ENCODE measurements around the gene SLC12A7. TPM values are rescaled to one million over a fixed set of nuclear protein-coding genes. Genes with fewer than 3 reads are reported as not detected.

The SLC12A7 gene
- total RNA-seq, 1 experiment from 2014 or later = 28.1 TPM

DNA sequence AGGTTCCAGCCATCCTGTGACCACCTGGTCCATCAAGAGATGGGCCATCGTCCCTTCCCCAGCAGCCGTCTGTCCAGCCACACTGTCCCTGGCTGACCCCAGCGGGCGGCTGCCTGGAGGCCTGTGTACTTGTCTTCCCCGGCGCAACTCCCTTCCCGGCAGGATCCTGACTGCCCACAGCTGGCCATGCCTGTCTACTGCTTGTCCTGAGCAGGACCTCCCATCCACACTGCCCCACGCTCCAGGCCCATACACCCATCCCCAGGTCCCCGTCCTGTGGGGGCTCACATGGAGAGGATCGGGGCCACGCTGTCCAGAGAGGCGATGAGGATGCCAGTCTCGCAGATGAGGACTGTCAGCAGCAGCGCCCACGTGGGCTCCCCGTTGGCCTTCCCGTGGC is 35.5 kb downstream of the SLC12A7 start (continued):
- no peak for TF ChIP-seq JAZF1 (CRISPR knock-in tag; IDR thresholded peaks at IDR 0.05)
- no peak for TF ChIP-seq FOXK1 (CRISPR knock-in tag; IDR thresholded peaks at IDR 0.05)
- TF ChIP-seq ZNF232 (CRISPR knock-in tag; IDR thresholded peaks at IDR 0.05) = no peak

DNA sequence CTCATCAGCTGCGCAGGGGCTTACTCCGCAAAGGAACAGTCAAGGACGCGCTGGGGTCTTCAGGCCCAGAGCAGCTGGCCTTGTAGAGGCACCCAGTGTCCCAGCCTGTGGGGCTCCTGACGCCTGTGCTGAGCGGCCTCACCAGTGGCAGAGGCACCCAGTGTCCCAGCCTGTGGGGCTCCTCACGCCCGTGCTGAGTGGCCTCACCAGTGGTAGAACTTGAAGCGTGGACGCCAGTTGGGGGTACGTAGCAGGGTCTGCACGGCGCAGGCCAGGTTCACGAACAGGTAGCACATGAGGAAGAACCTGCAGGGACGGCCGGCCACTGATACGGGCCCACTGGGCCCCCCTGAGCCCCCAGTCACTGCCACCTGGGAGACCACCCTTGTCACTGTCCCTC is 35.9 kb downstream of the SLC12A7 start:
- no peak for ATAC-seq

DNA sequence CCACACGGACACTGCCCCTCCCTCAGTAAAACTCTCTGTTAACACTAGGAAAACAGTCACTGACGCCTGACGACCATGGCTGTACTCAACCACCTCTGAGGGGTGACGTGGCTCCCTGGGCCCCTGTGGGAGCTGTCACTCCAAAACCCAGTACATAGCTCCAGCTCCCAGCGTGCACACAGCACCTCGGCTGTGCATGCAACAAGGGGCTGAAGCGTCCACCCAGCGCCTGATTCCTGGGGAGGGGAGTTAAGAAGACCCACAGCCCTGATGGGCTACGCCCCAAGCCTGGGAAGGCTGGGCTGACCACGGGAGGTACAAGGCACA is 36.3 kb downstream of the SLC12A7 start:
- ChIA-PET POLR2A (no interaction called here), CTCF (interaction anchor here (0.8 to 1.1 kb wide), 2 partner anchors 92 to 152 kb away, joined by 3 to 4 read pairs; no protein-coding TSS in a partner anchor)
- no peak overlapping the region for H3K27ac Mint-ChIP-seq
- no peak for ATAC-seq
- DNase-seq (ENCODE audit: low spot score) = no peak
- TF ChIP-seq FOXJ3 (CRISPR knock-in tag; IDR thresholded peaks at IDR 0.05; ENCODE audit: borderline replicate concordance) (no peak), ZNF263 (CRISPR knock-in tag; IDR thresholded peaks at IDR 0.05; ENCODE audit: low read depth) (no peak), TEAD4 (CRISPR knock-in tag; IDR thresholded peaks at IDR 0.05) (no peak), TCF7 (CRISPR knock-in tag; IDR thresholded peaks at IDR 0.05; ENCODE audit: low read depth) (no peak), CBFB (CRISPR knock-in tag; IDR thresholded peaks at IDR 0.05; ENCODE audit: low read depth) (no peak)
- TF ChIP-seq, protein P1, sequence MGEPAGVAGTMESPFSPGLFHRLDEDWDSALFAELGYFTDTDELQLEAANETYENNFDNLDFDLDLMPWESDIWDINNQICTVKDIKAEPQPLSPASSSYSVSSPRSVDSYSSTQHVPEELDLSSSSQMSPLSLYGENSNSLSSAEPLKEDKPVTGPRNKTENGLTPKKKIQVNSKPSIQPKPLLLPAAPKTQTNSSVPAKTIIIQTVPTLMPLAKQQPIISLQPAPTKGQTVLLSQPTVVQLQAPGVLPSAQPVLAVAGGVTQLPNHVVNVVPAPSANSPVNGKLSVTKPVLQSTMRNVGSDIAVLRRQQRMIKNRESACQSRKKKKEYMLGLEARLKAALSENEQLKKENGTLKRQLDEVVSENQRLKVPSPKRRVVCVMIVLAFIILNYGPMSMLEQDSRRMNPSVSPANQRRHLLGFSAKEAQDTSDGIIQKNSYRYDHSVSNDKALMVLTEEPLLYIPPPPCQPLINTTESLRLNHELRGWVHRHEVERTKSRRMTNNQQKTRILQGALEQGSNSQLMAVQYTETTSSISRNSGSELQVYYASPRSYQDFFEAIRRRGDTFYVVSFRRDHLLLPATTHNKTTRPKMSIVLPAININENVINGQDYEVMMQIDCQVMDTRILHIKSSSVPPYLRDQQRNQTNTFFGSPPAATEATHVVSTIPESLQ (CRISPR knock-in tag; IDR thresholded peaks at IDR 0.05) = no peak
- no peak overlapping the region for H3K4me3 Mint-ChIP-seq
- H3K36me3 Mint-ChIP-seq = no peaks in the 10 kb centered on the region; the same call in none of the 2 replicates
- no peaks in the 10 kb centered on the region for H3K9me3 Mint-ChIP-seq
- H3K4me1 Mint-ChIP-seq = no peaks in the 10 kb centered on the region
- no peaks in the 10 kb centered on the region for H3K27me3 Mint-ChIP-seq (ENCODE audit: low read depth)

More for the DNA sequence above, 35.9 kb downstream of the SLC12A7 start:
- Mint-ChIP-seq H3K27ac (no peak overlapping the region), H3K4me1 (no peaks in the 10 kb centered on the region), H3K27me3 (ENCODE audit: low read depth) (no peaks in the 10 kb centered on the region), H3K36me3 (peaks cover 3% of the 10 kb centered on the region), H3K4me3 (no peak overlapping the region), H3K9me3 (no peaks in the 10 kb centered on the region)
- ChIA-PET CTCF (interaction anchor here (0.8 kb wide), 1 partner anchor 92 kb away, joined by 4 read pairs; no protein-coding TSS in a partner anchor), POLR2A (no interaction called here)
- DNase-seq (ENCODE audit: low spot score) = no peak
- TF ChIP-seq CREM (CRISPR knock-in tag; IDR thresholded peaks at IDR 0.05) (no peak), RELA (CRISPR knock-in tag; IDR thresholded peaks at IDR 0.05; ENCODE audit: borderline replicate concordance) (no peak), NR2C2 (CRISPR knock-in tag; IDR thresholded peaks at IDR 0.05) (no peak), SOX15 (CRISPR knock-in tag; IDR thresholded peaks at IDR 0.05) (no peak)
- TF ChIP-seq, protein P2, sequence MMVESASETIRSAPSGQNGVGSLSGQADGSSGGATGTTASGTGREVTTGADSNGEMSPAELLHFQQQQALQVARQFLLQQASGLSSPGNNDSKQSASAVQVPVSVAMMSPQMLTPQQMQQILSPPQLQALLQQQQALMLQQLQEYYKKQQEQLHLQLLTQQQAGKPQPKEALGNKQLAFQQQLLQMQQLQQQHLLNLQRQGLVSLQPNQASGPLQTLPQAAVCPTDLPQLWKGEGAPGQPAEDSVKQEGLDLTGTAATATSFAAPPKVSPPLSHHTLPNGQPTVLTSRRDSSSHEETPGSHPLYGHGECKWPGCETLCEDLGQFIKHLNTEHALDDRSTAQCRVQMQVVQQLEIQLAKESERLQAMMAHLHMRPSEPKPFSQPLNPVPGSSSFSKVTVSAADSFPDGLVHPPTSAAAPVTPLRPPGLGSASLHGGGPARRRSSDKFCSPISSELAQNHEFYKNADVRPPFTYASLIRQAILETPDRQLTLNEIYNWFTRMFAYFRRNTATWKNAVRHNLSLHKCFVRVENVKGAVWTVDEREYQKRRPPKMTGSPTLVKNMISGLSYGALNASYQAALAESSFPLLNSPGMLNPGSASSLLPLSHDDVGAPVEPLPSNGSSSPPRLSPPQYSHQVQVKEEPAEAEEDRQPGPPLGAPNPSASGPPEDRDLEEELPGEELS (CRISPR knock-in tag; IDR thresholded peaks at IDR 0.05) = no peak
- TF ChIP-seq, protein P3, sequence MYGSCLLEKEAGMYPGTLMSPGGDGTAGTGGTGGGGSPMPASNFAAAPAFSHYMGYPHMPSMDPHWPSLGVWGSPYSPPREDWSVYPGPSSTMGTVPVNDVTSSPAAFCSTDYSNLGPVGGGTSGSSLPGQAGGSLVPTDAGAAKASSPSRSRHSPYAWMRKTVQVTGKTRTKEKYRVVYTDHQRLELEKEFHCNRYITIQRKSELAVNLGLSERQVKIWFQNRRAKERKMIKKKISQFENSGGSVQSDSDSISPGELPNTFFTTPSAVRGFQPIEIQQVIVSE (CRISPR knock-in tag; IDR thresholded peaks at IDR 0.05; ENCODE audit: borderline replicate concordance) = no peak
- TF ChIP-seq, protein P4, sequence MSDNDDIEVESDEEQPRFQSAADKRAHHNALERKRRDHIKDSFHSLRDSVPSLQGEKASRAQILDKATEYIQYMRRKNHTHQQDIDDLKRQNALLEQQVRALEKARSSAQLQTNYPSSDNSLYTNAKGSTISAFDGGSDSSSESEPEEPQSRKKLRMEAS (CRISPR knock-in tag; IDR thresholded peaks at IDR 0.05) = no peak
